ENCODE data around the gene AP3B1.
"Not testable (repeated sequence)": the region's sequence is repeated elsewhere in the genome, so short reads cannot be mapped to it uniquely, and the experiment has no call there.

Gene AP3B1

DNA sequence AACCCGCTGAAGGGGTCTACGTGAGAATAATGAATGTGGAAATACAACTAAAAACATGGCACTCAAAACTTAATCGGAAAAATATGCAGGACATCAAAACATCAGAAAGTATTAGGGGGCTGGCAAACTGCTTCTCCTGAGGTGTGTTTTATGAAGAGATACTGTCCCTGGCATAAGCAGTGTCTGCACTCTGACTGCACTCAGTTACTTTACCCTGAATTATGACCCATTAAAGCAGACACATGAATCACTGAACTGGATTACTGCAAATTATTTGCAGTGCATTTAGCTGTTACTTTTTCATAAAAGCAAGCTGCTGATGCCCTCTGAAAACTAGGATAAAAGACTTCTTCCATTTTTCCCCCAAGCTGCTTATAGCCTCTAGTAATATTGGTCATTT lies 164.9 kb downstream of the AP3B1 start:
- no peak for DNase-seq

DNA sequence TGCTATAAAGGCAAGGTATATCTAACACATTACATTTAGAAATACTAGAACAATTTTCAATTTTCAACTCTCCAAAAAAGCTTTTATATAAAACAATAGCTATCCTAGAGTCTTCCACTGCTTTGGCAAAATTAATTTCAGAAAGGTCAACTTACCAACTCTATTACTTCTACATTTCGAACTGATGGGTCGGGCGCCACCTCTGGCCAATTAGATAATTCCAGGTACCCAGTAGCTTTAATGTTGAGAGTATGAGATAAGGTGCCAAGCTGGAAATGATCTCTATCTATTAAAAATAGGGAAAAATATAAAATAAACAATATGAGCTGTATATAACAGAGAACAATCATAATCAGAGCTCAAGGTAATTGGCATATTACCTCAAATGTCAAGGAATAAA lies 166.6 kb downstream of the AP3B1 start:
- DNase-seq, result no peak

DNA sequence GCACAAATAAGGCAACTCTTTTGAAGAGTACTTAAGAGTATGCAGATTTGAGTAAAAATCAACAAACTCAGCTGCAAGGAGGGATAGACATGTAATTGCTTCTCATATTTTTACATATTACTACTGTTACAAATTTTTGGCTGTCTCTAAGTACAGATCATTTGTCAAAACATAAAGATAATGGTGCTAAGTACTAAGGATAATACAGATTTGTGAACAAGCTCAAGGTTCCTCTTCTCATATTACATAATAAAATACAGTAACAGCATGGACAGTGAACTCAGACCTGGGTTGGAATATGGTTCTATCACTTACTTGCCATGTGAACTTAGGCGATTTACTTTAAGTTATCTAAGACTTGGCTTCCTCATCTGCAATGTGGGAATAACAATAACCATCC lies 168.0 kb downstream of the AP3B1 start:
- DNase-seq, result no peak

DNA sequence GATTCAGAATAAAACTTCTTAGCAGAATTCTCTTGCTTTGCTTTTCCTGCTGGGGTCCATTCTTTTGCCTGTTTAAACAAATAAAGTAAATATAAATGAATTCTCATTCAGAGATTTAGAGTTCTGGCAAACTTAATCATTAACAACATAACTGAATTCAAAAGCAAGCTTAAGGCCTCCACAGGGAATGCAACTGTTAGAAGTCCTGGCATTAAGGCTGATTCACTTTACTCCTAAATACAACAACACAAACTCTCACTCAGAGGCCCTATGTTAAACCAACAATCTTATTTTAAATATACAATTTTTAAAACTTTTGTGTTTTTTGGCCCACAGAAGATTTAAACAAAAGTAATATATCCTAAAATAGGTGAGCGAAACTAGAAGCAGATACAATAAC lies 178.3 kb downstream of the AP3B1 start:
- DNase-seq, result no peak

DNA sequence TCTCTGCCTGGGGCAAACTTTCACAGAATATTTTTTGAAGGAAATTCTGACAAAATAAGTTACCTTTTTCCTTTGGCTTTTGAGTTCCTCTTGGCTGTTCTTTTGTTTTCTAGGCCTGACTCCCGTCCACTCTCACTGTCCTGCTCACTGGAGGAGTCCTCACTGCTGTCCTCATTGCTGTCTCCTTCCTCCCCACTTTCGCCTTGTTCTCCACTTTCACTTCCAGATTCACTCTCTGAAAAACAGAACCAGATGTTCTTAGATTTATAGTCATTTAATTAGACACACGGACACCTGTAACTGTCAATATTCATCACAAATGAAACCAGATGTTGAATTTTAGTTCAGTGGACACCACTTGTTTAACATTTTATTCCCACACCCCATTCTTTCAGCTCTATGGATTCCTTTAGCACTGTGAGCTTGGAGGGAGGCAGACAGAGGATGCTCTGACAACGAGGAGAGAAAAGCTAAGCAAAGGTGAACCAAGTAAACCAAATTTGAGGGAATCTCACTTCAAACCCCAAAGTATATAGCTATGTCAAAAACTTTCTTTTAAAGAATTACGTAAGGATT lies 180.7 kb downstream of the AP3B1 start:
- no peak for DNase-seq

DNA sequence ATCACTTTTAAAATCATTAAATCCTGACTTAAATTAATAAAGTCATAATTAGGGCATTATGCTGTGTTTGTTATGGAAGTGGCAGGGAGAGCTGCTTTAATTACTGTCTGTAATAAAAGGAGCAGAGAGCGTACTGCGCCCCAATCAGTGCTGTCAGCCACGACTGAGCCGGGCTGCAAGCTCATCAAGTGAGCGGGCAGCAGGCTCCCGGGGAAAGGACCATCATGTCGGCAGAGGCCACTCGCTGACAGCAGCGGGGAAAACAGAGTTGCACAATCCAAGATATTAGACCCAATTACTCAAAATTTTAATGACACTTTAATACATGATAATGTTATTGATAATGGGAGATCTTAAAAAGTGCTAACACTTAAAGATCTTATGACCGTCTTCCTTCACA lies 181.6 kb downstream of the AP3B1 start:
- DNase-seq, result no peak

DNA sequence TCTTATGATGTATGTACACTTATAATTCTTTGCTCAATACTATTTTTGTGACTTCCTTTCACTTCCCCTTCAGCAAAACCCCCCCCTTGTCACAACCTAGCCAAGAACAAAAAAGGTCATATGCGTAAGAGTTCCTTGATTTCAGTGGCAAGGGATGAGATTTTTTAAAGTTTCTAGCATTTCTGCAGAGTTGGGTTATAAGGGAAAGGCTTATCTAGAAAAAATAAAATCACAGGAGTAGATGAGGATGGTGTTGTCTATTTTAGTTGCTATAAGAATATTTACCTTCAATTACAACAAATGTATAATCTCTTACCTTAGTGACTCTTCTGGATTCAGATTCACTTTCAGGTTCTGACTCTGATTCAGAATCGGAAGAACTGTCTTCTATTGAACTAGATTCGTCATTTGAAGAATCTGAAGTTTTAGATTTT lies 184.6 kb downstream of the AP3B1 start:
- no peak for DNase-seq

DNA sequence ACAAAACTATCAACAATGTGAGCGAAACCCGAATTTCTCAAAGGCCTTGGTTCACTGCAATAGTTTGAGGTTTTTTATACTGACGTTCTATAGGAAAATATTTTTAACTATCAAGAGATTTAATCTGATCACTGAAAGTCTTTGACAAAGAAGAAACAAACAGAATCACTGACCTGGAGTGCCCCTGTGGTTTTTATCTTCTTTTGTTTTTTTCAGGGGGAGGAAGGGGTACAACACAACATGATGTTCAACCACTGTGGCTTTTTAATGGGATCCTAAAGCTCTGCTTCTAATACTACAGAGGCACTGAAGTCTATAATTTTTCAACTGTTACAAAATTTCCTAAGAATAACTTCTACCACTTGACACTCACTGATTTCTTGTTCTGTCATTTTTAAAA lies 185.9 kb downstream of the AP3B1 start:
- DNase-seq, result no peak

DNA sequence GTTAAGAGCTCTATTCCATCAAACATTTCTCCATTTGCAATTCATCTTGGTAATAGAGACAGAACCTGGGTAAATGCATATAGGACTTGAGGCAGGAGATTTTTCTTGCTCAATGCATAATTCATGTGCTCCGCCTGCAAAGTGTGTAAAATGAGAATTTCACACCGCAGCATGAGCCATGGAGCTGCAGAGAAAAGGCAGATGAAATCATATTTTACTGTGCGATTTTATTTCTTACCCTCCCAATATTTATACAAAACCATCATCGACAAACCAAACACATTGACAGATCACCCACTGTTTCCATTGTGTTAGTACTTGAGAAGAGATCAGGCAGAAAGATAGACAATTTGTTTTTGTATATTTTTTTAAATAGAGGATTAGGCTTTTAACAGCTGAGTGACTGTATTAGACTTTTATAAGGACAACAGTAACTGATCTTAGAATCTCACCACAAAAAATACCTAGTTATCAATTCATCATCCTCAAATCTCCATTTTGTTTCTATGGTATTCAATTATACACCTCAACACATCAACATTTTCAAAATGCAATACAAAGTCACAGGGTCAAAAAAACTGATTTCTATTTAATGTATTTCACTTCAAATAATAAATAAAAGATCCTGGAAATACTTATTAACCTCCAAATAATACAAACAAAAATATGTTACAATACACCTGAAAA lies 191.1 kb downstream of the AP3B1 start:
- DNase-seq, result no peak

DNA sequence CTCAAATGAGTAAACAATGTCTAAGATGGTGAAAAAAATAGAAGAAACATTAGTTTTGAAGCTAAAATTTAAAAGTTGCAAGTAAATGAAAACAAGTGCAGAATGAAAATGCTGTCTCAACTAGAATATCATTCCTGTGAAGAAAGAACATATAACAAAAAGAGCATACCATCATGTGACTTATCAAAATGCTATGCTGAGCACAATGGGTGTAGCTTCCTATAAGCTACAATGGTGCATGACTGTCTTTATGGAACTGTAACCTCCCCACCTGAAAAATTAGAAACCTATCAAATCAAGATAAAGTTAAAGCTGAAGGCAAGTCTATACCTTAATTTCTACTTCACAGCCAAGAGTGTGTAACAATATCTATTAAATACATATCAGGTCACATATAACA lies 192.0 kb downstream of the AP3B1 start:
- DNase-seq, result no peak

DNA sequence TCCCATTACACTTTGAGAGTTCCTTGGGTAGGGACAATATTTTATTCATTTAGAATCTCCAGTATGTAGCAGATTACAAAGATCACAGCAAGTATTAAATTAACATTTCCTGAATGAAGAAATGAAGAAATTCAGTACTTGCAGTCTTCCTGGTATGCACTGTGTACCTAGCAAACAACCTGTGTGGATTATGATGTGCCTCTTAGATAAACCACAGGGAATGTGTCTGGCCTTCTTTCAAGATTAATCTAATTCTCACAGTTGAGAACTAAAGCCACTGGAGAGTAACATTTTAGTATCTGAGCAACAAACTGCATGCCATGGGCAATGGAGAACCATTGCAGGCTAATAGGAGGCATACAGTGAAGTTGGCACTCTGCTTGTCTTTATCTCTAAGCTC lies 199.4 kb downstream of the AP3B1 start:
- no peak for DNase-seq

DNA sequence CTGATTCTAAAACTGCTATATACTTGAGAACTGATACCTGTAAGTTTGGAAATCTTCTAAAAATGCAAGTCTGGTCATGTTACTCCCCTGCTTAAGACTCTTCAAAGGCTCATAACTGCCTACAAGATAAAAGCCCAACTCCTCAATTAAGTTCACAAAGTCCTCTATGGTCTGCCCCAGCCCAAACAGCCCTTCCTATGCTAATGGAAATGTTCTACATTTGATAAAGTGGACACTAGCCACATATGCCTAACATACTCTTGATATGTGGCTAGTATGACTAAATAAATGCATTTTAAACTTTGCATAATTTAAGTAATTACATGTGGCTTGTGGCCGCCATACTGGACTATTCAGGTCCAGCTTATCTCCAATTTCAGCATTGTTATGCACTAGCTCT lies 204.5 kb downstream of the AP3B1 start:
- no peak for DNase-seq

DNA sequence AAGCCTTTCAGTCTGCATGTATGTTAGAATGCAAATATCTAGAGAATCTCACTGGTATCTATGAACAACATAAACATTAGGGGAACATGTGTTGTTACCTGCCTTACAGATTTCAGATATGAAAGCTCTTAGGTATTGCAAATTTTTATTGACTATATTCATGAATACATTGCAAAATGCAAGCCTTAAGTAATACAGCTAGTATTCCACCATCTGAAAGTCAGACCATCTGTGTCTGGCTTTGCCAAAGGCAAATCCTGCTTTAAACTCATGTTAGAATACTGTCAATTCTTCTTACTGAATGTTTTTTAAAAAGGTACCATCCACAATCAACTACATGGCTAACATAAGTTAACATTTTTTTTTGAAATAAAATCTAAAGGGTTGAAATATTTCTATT lies 215.6 kb downstream of the AP3B1 start:
- no peak for DNase-seq

DNA sequence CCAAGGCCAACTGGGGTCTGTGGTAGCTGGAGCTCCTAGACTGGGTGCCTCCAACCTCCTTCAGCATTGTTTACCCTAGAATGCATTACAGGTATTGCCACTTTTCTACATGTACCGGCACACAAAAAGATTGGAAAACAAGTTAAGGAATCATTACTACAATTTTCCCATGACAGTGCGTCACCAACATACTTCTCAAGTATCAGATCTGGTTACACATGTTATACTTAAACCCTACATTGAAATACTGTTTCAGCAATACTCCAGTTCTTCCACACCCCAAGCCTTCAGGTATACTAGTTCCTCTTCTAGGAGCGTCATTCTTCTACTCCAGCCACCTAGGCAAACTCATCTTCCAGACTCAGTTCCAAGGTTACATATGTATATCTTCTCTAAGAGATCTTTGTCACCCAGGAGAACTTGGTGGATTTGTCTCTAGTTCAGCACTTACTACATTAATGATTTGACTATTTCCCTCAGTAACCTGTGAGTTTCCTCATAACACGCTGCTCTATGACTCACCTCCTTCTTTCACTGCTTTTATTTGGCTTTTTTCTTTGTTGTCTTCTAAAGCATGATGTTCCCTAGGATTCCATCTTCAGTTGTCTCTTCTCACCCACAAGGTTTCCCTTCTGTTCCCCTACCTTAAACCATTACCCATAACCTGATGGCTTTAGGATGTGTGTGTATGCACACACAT lies 217.0 kb downstream of the AP3B1 start:
- no peak for DNase-seq

DNA sequence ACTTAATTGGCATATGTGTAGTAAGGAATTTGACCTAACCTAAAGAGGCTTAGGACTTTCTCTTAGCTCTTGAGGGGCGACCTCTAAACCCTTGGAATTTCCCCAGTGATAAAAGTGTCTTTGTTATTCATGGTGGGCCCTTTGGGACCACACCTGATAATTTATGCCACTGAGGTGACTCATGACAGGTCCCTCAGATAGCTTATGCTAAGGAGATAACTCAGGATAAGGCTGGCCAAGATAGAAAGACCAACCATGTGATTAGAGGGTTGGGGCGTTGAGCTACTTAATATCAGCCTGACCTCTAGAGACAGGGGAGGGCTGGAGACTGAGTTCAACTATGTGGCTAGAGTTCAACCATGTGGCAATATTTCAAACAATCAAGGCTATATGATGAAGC lies 218.1 kb downstream of the AP3B1 start:
- DNase-seq, result no peak

DNA sequence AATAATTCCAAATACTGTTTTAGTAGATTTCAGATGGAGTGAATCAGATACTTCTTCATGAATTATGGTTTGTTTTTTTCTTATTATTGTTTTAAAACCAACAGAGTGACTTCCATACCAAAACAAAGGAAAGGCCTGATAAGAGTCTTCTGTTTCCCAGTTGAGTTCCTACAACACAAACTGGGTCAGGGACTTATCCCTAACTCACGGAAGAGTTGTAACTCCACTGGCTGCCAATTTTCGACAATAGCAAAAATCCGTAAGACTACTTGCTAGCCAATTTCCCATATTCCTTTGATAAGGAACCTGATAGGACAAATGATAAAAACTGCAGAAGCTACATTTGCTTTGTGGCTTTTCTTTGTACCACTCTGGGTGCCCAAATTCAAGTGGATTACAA lies 219.2 kb downstream of the AP3B1 start:
- DNase-seq, result no peak

DNA sequence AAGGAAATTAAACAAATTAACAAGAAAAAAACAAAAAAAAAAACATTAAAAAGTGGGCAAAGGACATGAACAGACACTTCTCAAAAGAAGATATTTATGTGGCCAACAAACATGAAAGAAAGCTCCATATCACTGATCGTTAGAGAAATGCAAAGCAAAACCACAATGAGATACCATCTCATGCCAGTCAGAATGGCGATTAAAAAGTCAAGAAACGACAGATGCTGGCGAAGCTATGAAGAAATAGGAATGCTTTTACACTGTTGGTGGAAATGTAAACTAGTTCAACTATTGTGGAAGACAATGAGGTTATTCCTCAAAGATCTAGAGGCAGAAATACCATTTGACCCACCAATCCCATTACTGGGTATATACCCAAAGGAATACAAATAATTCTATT lies 223.8 kb downstream of the AP3B1 start:
- DNase-seq, result not testable (repeated sequence)

DNA sequence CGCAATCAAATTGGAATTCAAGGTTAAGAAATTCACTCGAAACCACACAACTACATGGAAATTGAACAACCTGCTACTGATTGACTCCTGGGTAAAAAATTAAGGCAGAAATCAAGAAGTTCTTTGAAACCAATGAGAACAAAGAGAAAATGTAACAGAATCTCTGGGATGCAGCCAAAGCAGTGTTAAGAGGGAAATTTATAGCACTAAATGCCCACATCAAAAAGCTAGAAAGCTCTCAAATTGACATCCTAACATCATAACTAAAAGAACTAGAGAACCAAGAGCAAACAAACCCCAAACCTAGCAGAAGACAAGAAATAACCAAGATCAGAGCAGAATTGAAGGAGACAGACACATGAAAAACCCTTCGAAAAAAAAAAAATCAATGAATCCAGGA lies 226.9 kb downstream of the AP3B1 start:
- not testable (repeated sequence) for DNase-seq

DNA sequence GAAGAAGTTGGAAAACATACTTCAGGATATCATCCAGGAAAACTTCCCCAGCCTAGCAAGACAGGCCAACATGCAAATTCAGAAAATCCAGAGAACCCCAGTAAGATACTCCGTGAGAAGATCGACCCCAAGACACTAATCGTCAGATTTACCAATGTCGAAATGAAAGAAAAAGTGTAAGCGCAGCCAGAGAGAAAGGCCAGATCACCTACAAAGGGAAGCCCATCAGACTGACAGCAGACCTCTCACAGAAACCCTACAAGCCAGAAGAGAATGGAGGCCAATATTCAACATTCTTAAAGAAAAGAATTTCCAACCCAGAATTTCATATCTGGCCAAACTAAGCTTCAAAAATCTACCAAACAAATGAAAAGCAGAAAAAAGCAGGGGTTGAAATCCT lies 227.8 kb downstream of the AP3B1 start:
- not testable (repeated sequence) for DNase-seq

DNA sequence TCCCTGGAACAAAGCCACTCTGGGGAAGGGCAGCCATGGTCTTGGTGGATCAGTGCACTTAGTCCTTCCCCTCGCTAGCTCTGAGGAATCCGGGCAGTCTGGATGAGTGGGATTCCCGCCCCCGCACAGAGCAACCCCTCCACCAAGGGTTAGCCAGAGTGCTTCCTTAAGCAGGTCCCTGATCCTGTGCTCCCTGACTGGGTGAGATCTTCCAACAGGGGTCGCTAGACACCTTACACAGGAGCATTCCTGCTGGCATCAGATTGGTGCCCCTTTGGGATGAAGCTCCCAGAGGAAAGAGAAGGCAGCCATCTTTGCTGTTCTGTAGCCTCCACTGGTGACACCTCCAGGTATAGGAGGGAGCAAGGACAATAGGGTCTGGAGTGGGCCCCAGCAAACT lies 228.8 kb downstream of the AP3B1 start:
- DNase-seq, result no peak

DNA sequence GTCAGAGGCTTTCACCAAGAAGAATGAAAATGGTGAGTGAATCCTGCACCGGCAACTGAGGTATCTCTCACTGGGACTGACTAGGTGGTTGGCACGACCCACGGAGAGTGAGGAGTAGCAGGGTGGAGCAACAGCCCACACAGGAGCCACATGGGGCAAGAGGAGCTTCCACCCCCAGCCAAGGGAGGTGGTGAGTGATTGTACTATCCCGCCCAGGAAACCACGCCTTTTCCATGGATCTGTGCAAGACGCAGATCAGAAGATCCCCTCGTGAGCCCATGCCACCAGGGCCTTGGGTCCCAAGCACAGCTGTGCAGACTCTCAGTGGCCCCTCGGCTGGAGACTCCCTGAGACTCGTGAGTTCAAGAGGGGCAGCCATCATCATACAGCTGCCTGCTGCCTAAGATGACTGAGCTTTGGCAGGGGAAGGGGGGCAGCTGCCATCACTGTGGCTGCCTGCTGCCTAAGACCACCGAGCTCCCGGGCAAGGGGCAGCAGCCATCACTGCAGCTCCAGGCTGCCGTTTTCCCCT lies 229.5 kb downstream of the AP3B1 start:
- DNase-seq, result no peak

DNA sequence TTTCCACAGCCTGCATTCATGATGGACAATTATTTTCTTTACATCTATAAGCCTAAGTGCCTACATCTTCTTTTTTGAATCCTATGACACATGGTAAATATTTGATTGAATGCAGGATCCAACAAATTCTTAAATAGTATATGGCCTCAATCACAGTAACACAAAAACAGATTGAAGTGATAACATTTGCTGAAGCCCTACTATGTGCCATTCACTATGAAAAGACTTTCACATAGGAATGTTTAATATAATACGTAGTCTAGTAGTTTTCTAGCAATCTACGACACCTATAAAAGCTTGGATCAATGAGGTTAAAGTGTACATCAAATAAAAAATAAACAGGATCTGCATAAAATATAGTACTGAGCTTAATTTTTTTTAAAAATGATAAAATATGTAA lies 231.0 kb downstream of the AP3B1 start:
- DNase-seq, result no peak

DNA sequence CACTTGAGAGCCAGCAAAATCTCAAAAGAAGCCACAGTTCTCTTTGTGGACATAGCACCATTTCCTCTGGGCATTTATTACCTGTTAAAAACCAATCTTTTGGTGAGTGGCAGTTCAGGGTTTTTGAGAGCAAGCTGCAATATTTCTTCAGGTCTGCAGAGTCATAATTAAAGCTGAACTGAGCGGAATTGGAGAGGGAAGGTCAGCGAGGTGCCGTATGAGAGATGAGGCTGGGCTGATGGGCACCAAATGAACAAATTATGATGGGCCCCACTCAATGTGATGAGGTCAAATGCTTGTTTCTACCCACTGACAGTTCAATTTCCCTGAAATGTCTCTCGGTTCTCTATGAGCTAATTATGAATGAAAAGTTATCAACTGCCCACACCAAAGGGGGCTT lies 231.9 kb downstream of the AP3B1 start:
- DNase-seq, result no peak

DNA sequence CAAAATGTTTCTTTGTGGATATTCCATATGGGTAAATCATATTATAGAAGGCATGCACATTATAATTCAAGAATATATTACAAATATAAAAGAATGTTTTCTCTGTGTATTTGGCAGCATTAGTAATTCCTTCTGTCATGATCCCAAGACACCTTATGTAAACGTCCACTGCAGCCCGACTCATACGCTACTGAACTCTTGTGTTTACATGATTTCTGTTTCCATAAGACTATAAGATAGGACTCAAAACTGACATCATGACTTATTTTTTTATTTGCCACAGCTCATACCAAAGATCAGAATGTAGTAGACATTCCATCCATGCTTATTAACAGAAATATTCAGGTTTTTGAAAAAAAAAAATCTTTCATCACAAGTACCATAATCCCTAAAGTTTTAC lies 234.1 kb downstream of the AP3B1 start:
- no peak for DNase-seq

Measured in activated gamma-delta T cell (primary cell).